Measurements from ENCODE around the gene SLC25A48.

GRCh38 chr5:135825373-135826220 lies 8.9 kb upstream of the SLC25A48 start:
- no peak for TF ChIP-seq POLR2AphosphoS5 (IDR thresholded peaks at IDR 0.05)
- TF ChIP-seq, protein P1, sequence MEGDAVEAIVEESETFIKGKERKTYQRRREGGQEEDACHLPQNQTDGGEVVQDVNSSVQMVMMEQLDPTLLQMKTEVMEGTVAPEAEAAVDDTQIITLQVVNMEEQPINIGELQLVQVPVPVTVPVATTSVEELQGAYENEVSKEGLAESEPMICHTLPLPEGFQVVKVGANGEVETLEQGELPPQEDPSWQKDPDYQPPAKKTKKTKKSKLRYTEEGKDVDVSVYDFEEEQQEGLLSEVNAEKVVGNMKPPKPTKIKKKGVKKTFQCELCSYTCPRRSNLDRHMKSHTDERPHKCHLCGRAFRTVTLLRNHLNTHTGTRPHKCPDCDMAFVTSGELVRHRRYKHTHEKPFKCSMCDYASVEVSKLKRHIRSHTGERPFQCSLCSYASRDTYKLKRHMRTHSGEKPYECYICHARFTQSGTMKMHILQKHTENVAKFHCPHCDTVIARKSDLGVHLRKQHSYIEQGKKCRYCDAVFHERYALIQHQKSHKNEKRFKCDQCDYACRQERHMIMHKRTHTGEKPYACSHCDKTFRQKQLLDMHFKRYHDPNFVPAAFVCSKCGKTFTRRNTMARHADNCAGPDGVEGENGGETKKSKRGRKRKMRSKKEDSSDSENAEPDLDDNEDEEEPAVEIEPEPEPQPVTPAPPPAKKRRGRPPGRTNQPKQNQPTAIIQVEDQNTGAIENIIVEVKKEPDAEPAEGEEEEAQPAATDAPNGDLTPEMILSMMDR (IDR thresholded peaks at IDR 0.05): no peak
